Measurements from ENCODE around the gene BICDL1.

The BICDL1 gene

GRCh38 chr12:120076651-120077050 is 87.6 kb downstream of the BICDL1 start:
- in situ Hi-C loops (cut with HindIII; ENCODE audit: low sequenced_read_pairs): no loop called here

GRCh38 chr12:120077260-120077659 is 88.2 kb downstream of the BICDL1 start:
- in situ Hi-C loops (cut with HindIII; ENCODE audit: low sequenced_read_pairs): no loop called here

- in situ Hi-C loops (cut with HindIII; ENCODE audit: low sequenced_read_pairs): no loop called here
Observed at GRCh38 chr12:120078868-120079267, 89.8 kb downstream of the BICDL1 start.

- in situ Hi-C loops (cut with HindIII; ENCODE audit: low sequenced_read_pairs): no loop called here
Observed at GRCh38 chr12:120079411-120080400, 90.7 kb downstream of the BICDL1 start.

GRCh38 chr12:120081641-120082040 is 92.6 kb downstream of the BICDL1 start:
- in situ Hi-C loops (cut with HindIII; ENCODE audit: low sequenced_read_pairs): no loop called here

- in situ Hi-C loops (cut with HindIII; ENCODE audit: low sequenced_read_pairs): no loop called here
Observed at GRCh38 chr12:120085920-120086645, 97.0 kb downstream of the BICDL1 start.

- in situ Hi-C loops (cut with HindIII; ENCODE audit: low sequenced_read_pairs): no loop called here
Observed at GRCh38 chr12:120086801-120087621, 98.0 kb downstream of the BICDL1 start.

- in situ Hi-C loops (cut with HindIII; ENCODE audit: low sequenced_read_pairs): no loop called here
Observed at GRCh38 chr12:120089105-120089504, 100.1 kb downstream of the BICDL1 start.

GRCh38 chr12:120089796-120090195 is 100.8 kb downstream of the BICDL1 start:
- in situ Hi-C loops (cut with HindIII; ENCODE audit: low sequenced_read_pairs): no loop called here

GRCh38 chr12:120090206-120090605 is 101.2 kb downstream of the BICDL1 start:
- in situ Hi-C loops (cut with HindIII; ENCODE audit: low sequenced_read_pairs): no loop called here

- in situ Hi-C loops (cut with HindIII; ENCODE audit: low sequenced_read_pairs): no loop called here
Observed at GRCh38 chr12:120090626-120091295, 101.7 kb downstream of the BICDL1 start.

GRCh38 chr12:120091371-120092090 is 102.5 kb downstream of the BICDL1 start:
- in situ Hi-C loops (cut with HindIII; ENCODE audit: low sequenced_read_pairs): no loop called here

- in situ Hi-C loops (cut with HindIII; ENCODE audit: low sequenced_read_pairs): no loop called here
Observed at GRCh38 chr12:120092551-120093335, 103.7 kb downstream of the BICDL1 start.

- in situ Hi-C loops (cut with HindIII; ENCODE audit: low sequenced_read_pairs): no loop called here
Observed at GRCh38 chr12:120093336-120093591, 104.2 kb downstream of the BICDL1 start.

- in situ Hi-C loops (cut with HindIII; ENCODE audit: low sequenced_read_pairs): no loop called here
Observed at GRCh38 chr12:120093592-120094355, 104.7 kb downstream of the BICDL1 start.

GRCh38 chr12:120094485-120094884 is 105.4 kb downstream of the BICDL1 start:
- in situ Hi-C loops (cut with HindIII; ENCODE audit: low sequenced_read_pairs): no loop called here

GRCh38 chr12:120095331-120095730 is 106.3 kb downstream of the BICDL1 start:
- in situ Hi-C loops (cut with HindIII; ENCODE audit: low sequenced_read_pairs): no loop called here

GRCh38 chr12:120095736-120096135 is 106.7 kb downstream of the BICDL1 start:
- in situ Hi-C loops (cut with HindIII; ENCODE audit: low sequenced_read_pairs): no loop called here
